GM20431 (cell line): ENCODE measurements around the gene PRDM15.

ENCODE experiments used
- in situ Hi-C: fragments of 300-500 bp; cut with MseI, MboI; formaldehyde crosslinking; loops from one replicate; pipeline ENCODE4 v1.15.0; 2020; ENCODE audit warnings: low sequenced_read_pairs; ENCODE audit not compliant: unreplicated experiment

The PRDM15 gene

DNA sequence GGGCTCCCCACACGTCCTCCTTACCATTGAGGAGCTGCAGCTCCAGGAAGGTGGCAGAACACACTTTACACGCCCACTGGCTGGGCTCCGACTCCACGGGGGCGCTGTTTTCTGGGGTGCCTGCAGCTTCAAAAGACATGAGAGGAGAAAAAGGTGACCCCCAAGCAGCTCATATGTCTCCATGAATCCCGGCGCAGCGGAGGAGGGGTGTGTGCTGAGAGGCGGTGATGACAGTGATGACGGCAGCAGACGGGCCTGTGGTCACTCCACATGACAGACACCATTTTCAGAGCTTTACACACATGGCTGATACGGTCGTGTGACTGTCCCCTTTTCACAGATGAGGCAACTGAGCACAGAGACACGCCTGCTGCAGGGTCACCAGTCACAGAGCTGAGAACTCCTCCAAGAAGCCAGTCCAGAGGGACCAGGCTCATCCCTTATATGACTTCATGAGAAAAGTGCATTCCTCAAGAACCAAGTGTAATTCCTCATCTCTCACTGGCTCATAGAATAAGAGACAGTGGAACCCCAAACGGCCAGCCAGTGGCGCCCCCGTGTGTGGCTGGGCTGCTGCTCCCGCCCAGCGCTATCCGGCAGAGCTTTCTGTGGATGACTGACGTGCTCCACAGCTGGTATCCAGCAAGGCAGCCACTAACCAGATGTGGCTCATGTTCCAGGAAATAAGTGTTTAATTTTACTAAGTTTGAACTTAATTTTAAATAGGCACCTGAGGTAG, 31.9 kb downstream of the PRDM15 start:
- in situ Hi-C loops = no loop called here

DNA sequence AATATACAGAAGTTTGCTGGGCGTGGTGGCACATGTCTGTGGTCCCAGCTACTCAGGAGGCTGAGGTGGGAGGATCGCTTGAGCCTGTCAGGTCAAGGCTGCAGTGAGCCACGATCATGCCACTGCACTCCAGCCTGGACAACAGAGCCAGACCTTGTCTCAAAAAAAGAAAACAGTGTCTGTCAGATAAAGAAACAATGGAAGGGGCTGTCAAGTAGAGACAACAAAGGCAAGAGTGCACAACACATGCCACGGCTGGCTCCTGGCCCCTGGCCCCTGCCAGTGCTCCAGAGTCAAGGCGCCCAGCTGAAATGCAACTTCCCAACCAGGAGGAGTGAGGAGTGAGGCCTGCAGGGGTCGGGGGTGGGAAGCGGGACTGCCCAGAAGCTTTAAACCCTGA, 32.6 kb downstream of the PRDM15 start:
- in situ Hi-C loops = no loop called here

GRCh38 chr21:41846033-41846317, 33.2 kb downstream of the PRDM15 start:
- in situ Hi-C loops = no loop called here

DNA sequence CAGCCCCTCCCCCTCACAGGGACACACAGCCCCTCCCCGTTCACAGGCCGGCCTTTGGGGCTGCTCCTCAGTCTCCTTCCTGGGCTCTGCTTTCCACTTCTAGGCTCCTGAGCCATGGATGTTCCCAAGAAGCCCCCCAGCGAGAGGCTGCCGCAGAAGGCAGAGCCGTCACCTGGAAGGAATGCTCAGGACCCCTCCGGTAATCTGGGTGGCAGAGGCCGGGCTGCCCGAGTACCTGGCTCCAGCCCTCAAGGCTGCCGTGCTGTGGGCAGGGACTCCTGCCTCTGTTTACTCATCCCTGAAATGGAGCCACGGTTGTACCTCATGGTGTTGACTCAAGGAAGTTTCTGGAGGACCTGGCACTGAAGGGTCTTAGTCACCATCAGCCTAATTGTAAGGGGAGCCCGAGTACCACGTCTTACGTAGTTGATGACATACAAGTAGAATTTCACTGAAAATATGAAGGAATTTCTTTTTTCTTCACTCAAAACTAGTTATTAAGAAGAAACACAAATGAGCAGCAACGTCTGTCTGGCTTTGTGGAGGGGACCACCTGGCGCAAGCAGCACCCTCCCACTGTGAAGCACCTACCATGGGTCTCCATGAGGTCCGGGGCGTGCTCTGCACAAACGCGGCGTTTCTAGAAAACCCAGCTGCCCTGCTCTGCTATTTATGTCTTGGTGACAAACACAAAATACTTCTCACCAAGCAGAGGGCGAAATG, 33.7 kb downstream of the PRDM15 start:
- in situ Hi-C loops = no loop called here

GRCh38 chr21:41843584-41843983, 35.6 kb downstream of the PRDM15 start:
- in situ Hi-C loops = no loop called here

DNA sequence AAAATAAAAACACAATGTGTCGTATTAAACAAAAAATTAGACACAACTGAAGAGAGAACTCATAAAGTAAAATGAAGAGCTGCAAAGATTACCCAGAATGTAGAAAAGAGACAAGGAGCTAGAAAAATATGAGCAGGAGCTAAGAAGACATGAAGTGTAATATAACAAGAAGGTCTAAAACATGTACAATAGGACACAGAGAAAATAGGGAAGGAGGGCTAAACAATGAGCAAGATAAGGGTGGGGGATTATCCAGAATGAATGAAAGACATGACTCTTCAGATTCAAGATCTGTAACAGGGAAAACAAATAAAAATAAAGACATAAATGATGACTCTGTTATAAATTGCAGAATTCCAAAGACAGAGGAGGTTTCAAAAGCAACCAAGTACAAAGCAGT, 38.3 kb downstream of the PRDM15 start:
- in situ Hi-C loops = no loop called here

- in situ Hi-C loops = no loop called here
These were observed 39.6 kb downstream of the PRDM15 start for GRCh38 chr21:41839387-41840000.

DNA sequence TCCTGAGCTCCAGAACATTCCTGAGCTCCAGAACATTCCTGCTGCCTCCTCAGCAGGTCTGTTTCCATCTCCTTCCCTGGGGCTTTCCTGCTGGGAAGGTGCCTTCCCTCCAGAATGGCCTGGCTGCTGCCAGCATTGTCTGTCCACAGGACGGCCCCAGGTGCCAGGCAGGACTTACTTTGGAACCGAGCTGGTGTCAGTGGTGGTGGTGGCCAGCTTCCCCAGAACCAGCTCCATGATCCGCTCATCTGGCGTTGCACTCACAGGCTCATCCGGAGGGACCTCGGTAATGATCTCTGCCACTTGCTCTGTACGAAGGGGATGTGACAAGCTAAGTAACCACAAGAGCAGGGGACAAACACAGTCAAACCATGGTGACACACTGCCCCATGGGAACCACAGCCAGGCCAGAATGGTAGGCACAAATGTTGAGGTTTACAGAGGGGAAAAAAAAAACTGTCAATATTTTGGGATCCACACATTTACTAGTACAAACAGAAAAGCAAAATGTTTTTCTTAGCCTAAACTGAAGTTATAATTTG, 41.3 kb downstream of the PRDM15 start:
- in situ Hi-C loops = no loop called here

DNA sequence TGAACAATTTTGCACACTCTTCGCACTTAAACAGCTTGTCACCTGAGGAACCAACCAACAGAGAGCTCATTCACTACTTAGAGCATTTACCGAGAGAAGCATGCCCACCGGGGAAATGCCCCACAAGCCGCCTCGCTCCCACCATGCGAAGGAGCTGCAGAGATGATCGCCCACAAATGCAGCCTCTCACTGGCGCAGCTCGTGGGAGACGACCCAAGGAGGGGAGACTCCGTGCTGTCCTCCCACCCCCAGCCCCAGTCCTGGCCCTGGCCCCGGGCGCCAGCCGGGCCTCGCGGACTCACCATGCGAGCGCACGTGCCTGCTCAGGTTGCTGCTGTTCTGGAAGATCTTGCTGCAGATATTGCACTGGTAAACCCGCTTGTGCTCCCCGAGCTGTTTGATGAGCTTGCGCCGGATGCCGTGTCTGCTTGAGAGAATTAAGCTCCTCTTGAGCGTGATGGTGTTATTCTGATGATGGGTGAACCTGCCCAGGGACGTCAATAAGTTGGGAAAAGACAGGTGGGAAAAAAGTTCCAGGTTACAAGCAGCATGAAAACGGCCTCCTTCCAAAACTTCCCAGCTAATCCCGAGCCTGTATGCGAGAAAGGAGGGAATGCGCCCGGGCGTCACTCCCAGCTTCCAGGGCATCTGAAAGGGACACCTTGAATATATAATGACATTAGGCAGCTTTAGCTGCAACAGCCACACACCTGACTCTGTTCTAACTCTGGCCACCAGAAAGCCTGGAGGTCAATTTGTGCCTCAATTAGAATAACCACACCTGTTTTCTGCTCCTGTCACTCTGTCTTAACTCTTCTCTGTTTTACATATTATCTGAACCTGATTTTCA, 42.8 kb downstream of the PRDM15 start:
- in situ Hi-C loops = no loop called here

GRCh38 chr21:41835711-41836154, 43.4 kb downstream of the PRDM15 start:
- in situ Hi-C loops = no loop called here

DNA sequence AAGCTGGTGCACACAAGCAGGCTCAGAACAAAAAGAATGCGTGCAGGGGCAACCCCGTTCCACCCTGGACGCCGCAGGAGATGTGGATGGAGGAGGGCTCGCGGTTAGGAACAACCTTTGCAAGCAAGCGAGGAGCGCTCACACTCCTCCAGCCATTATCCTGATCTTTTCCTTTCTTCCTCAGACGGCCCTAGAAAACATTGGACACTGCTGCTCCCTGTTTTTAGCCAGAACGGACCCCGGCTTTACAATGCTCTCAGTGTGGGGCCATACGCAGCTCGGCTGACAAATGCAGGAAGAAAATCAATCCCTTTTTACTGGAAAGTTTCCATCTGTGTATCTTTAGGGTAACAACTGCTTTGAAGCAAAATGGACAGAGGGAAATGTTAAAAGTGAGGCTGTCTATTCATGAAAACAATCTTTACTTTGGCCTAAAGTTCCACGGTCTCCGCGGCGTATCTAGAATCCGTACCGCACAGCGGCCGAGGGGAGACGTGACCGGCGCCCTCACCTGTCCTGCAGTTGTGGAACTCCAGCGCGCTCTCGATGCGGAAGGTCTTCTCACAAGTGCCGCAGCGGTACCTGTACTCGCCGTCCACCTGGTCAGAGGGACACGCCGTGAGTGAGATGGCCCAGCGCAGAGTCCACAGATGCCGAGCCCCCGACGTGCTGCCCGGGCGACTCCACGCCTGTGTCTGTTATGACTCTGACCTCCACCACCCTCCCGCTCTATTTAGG, 44.0 kb downstream of the PRDM15 start:
- in situ Hi-C loops = no loop called here

DNA sequence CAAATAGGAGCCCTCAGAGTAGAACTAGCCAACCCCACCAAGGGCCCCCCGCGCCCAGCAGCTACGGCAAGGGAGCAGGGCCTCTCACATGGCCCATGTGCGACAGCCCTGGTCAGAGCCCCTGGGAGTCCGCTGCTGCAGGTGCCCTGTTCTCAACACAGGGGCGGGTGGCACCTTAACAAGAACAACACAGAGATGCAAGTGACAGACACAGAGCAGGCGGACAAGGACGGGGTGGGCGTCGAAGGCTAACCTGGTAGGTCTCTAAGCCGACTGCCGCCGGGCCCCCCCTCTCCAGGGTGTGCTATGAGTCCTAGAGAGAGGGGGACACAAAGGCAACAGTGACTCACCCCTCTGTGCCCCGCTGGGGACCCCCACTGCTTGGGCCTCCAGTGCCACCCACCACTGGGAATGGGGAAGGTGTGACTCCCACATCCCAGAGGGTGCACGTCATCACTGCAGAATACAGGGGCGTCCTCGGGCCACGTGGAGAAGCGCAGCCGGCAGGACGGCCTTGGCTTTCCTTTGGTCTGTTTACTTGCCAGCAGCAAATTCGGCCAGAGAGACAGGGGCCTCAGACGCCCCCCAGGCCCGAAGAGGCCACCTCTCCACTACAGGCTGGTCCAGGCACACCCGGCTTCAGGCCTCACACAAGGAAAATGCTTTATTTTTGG, 44.8 kb downstream of the PRDM15 start:
- in situ Hi-C loops = no loop called here

DNA sequence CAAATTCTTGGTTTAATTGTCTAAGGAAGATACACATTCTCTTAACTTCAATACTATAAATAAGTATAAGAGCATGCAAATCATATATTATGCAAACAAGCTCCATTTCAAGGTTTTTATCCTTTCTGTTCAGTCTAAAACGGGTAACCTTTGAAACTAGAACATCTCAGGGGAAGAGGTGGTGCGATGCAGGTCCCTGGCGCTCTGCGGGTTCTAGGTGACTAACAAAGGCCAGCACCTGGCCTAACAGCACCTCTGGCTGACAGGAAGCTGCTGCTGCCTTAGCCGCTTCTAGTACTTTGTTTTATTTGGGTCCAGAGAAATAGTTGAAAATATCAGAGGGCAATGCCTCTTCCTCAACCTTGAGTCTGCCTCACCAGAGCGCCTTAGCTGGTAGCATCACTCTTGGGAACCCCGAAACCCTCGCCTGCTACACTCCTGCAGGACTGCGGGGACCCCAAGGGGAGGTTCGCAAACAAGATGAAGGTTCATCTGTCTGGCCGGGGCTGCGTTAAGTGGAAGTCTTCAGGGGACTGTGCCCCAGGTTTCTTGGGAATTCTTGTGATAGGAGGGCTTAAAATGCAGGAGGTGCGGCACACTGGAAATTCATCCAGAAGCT, 45.5 kb downstream of the PRDM15 start:
- in situ Hi-C loops = no loop called here

DNA sequence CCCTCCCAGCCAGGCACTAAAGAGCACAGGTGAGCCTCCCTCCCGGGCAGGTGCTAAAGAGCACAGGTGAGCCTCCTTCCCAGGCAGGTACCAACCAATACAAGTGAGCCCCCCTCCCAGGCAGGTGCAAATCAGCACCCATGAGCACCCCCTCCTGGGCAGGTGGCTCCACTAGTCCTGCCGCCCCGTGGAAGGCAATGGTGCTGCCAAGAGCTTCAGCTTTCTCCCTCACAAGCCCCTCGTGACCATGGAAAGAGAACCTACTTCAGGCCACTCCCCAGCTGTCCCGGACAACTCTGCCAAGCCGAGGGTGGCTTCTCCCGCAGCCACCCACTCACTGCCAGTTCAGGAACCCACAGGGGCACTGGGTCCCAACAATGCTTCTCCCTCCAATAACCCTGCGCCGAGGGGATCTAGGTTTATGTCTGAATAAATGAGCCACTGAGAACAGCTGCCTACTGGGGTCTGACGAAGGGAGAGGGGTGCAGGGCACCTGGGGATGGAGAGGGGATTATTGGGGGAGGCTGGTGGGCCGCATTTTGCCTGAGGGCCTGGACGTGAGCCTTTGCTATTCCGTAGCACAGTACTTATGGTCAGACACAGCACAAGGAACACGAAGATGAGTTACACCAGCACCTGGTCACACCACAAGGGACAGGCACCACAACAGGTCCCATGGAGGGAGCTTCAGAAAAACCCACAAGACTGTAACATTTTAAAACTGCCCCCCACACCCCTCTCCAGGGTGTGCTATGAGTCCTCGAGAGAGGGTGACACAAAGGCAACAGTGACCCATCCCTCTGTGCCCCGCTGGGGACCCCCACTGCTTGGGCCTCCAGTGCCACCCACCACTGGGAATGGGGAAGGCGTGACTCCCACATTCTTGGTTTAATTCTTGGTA, 46.3 kb downstream of the PRDM15 start:
- in situ Hi-C loops = no loop called here

GRCh38 chr21:41831866-41832595, 47.1 kb downstream of the PRDM15 start:
- in situ Hi-C loops = no loop called here

DNA sequence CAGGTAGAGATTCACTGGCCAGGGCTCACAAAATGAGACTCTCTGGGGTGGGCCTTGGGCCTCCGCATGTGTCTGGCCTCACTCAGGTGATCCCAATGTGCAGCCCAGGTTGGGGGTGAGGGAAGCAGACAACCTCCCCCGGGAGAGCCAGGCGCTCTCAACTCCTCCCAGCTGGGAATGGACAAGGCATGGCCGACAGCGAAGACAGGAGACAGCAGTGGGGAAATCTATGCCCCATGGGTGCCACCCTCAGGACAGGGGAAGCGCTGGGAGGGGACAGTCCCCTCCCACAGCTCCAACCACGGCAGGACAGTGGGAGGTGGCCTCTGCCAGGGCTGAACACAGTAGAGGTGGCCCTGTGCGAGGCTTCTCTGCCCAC, 47.7 kb downstream of the PRDM15 start:
- in situ Hi-C loops = no loop called here

- in situ Hi-C loops = no loop called here
These were observed 48.2 kb downstream of the PRDM15 start for GRCh38 chr21:41830764-41831452.
